ENCODE measurements around the gene ADSS1. TPM values are rescaled to one million over a fixed set of nuclear protein-coding genes. Genes with fewer than 3 reads are reported as not detected.

Gene ADSS1
- polyA plus RNA-seq, 4 donors: 12.5 to 17.0 (median 14.2) TPM

DNA sequence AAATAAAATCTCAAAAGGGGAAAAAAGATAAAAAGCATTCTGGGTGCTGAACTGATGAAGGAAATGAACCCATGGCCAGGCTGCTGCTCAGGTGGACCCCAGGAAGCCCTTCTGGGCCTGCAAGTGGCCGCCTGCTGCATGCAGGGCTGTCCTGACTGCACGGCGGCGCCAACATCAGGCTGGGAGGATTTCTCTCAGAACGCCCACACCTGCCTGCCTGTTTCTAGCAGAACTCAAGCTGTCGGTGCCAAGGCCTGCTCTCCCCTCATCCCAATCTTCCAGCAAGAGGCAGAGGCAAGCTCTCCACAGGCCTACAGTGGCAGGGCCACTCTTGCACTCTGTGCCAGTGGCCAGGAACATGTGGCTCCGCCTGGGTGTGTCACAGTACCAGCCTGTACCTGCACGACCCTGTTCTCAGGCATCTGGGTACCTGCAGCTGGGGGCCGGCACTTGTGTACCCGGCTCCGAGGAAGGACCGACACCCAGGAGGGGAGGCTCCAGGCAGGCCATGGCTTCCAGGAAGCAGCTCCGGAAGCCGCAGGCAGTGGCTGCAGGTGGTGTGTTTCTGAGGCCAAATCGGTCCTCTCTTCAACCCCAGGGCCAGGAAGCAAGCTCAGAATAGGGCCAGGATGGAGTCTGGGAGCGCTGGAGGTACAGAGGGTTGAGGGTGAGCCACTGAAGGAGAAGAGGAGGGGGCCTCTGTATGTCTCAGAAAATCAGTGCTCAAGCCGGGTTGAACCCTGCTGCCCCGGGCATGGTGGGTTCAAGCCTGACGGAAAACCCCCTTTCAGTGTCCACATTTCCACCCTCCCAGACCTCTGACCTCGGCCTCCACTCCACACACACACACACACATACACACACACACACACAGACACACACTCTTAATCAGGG is 37.2 kb upstream of the ADSS1 start:
- no peak for DNase-seq (ENCODE audit: low read depth in 4 of 4, low spot score in 3 of 4)

DNA sequence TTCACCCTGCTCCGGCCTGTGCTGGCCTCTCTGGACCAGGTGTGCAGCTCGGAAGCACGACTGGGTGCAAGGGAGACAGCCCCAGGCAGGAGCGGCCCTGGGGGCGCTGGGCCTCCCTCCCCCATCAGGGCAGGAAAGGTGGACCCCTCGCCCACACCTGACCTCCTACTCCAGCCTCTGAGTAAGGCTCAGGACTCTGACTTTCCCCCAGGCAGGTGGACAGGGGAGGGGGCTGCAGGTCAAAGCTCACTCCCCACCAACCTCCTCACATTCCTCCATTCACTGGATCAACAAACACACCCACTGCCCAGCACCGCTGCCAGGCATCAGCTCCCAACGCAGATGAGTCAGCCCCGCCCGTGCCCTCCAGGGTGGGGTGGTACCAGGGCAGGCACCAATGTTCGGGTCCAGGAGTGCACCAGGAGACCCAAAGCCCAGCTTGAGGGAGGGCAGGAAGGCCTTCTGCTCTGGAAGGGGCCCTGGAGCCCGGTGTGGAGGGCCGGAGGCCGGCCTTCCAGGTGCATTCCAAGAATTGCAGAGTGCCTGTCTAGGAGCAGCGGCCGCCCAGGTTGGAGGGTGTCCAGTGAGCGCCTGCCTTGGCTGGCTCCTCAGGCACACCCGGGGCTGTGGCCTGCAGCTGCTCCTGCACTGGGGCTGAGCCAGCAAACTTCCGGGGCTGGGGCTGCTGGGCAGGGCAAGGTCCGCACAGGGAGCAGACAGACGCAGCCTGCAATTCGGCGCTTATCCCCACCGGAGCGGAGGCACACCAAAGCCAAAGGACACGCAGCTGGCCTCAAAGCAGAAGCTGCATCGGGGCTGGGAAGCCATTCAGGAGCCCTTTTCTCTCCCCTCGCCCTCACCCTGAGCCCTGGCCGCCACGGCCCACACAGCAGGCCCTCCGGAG is 36.2 kb upstream of the ADSS1 start:
- DNase-seq (ENCODE audit: low read depth in 4 of 4, low spot score in 3 of 4): no peak

DNA sequence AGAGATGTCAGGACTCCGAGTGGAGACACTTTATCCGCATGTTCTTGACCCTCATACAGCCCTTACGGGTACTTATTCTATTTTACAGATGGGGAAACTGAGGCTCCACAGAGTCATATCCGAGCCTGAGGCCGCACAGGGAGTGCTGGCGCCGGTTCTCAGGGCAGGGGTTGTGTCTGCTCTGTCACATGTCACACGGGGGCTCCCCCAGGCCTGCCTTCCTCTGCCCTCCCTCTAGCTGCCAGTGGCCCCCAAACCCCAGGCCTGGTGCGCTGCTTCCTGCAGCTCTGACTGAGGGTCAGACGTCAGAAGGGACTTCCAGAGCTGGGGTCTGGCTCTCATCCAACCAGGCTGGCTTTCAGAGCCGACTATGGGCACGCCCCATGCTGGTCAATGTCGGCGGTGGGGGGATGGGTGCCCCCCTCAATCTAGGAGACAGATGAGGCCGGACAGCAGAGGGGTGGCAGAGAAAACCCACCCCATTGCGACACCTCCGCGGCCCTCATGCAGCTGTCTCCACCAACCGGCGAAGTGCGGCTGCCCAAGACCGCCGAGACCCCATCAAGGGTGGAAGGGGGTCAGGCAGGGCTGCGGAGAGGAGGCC is 35.4 kb upstream of the ADSS1 start:
- DNase-seq (ENCODE audit: low read depth in 4 of 4, low spot score in 3 of 4): no peak

DNA sequence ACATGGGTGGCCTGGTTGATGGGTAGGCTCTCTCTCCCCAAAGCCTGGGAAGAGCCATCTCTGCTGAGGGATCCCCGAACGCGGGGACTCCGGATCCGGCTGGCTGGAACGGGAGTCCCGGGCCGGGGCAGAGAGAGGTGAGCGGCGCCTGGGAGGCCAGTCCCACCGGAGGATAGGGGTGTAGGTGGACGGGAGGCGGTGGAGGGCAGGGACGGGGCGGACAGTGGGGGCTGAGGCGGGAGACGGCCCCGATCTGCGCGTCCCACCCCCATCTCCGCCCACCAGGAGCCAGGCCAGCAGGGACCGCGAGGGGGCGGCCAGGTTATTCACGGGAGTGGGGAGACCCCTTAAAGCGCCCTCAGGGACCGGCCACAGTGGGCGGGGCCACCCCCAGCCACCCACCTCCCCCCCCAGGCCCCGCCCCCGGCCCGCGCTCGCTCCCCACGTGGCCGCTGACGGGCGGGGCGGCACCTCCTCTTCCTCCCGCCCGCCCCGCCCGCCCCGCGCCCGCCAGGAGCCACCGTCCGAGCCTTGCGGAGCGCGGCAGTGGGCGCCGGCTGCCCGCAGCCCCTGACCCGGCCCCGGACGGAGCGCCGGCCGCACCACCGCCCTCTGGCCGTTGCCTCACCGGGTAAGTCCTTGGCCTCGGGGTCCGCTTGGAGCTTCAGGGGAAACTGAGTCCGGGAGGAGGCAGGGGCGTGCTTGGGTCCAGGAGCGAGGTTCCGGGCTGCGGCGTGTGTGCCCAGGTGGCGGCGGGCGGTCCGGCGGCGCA is 34.7 kb upstream of the ADSS1 start, which contains the start of gene INF2:
Gene INF2, plus strand, starts transcription at position 510 of the 772 bp plus-strand sequence. CDS start 11,748 bp downstream, outside the sequence.
- no peak for DNase-seq (ENCODE audit: low read depth in 4 of 4, low spot score in 3 of 4)

DNA sequence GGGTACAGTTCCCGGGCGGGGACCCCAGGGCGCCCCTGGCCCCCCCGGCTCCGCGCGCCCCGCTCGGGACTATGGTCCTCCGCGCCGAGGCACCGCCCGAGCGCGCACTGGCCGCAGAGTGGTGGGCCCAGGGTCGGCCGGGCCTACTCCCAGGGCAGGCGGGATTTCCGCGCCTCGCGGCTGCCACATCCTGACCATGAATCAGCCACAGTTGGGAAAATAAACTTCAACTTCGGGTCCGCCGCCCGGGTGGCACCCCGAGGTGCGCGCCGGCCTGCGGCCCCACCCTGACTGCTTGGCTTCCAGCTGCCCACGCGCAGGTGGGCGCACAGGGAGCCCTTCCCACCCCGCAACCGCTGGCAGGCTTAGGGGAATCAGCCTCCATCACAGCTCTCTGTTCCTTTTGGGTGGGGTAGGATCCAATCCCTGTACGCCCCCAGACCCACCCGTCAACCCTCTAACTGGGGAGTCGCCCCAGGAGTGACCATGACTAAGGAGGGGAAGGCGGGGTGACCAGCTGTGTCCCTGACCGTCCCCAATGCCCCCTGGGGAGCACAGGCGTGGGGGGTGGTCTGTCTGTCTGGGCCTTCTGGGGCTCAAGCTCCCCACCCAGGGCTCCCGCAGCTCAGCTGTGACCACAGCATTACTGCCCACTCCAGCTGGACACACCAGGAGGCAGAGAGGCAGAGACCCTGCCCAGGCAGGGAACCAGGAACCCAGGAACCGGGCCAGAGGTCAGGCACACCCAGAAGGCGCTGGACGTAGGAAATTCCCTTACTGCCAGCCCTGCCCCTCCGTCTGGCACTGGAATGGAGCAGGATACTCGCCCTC is 33.9 kb upstream of the ADSS1 start:
- DNase-seq (ENCODE audit: low read depth in 4 of 4, low spot score in 3 of 4): no peak

DNA sequence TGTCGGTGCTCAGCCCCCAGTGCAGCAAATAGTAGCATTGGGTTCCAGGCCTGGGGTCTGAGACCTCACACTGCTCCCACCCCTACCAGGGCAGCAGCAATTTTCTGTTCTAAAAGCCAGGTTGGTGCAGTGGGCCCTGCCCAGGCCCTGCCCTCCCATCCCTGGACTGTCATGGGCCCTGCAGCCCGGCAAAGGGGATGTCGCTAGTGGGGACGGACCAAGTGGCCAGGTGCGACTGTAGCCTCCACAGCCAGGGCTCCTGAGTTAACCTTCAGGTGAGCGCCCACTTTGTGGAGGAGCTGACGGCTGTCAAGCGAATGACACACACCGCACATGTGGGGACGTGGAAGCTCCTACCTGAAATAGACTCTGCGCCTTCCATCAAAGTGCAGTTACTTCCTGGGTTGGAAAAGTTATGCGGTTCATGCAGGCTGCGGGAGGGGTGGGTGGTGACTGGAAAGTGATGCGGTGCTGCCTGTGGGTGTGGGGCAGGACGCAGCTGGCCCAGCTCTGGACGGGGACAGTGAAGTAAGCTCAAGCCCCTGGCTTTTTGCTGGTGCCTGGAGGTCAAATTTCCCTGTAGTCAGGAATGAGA is 33.1 kb upstream of the ADSS1 start:
- no peak for DNase-seq (ENCODE audit: low read depth in 4 of 4, low spot score in 3 of 4)

DNA sequence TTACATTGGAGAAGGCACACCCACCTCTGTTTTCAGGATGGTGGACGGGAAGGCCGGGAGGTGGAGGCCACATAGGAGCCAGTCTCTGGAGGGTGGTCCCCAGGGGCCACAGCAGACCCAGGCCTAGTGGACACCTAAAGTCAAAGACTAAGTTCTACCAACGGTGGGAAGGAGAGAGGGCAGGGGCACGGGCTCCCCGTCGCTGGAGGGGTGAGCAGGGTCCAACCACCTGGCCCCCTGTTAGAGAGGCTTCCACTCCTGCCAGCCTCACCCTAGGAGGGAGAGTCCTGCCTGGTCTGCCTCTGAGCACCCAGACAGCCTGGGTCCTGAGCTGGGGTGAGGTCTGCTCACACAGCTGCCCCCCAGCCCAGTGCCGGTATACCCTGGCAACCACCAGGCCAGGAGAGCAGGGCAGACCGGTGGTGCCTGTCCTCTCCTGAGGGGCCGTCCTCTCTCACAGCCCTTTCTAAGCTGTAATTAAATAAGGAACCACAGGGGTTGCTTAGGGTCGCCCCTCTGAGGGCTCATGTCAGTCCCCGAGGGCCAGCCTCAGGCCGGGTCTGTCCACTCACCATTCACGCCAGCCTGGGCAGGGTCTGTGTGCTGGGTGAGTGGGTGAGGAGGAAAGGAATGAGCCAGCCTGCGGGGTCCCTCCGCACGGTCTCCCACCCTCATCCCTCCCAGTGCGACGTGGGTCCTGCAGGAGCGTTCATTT is 32.3 kb upstream of the ADSS1 start:
- no peak for DNase-seq (ENCODE audit: low read depth in 4 of 4, low spot score in 3 of 4)

DNA sequence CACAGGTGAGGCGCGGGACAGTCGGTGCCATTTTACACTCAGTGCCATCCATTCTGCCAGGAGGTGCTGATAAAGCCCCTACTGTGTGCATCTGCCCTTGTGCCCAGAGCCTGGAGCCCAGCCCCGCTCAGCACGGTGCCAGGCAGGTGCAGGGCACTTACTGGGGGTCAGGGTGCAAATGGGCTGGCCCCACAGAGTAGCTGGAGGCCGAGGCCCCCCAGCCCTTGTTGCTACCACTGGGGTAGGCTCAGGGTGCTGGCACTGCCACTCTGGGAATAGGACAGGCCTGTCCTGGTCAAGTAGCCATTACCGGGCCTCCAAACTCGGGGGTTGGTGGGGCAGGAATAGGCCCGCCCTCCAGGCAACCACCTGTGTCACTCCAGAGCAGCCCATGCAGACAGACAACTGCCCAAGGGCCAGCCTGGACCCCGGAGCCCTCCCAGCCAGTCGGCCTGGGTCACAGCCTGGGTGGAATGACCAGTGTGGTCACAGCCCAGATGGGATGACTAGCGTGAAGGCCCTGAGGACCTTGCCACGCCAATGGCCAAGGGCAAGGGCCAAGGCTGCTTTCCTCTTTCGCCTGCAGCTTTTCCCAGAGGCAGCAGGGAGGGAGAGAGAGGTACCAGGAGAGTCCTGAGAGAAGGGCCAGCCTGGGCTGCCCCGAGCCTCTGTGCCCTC is 31.6 kb upstream of the ADSS1 start:
- no peak for DNase-seq (ENCODE audit: low read depth in 4 of 4, low spot score in 3 of 4)

DNA sequence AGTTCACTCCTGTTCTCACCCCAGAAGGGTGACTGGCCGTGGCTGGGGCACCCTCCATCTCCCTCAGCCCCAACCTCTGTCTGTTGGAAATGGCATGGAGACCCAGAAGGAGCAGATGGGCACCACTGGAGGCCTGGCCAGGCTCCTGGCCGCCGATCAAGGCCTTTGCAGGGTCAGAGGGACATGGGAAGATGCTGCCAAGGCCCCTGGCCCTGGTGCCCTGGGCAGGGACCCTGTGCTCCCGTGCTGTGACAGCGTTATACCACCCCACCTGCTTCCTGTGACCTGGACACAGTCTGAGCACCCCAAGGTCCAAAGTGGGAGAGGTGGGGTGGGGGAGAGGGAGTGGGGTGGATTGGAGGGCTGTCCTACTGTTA is 31.1 kb upstream of the ADSS1 start:
- no peak for DNase-seq (ENCODE audit: low read depth in 4 of 4, low spot score in 3 of 4)

DNA sequence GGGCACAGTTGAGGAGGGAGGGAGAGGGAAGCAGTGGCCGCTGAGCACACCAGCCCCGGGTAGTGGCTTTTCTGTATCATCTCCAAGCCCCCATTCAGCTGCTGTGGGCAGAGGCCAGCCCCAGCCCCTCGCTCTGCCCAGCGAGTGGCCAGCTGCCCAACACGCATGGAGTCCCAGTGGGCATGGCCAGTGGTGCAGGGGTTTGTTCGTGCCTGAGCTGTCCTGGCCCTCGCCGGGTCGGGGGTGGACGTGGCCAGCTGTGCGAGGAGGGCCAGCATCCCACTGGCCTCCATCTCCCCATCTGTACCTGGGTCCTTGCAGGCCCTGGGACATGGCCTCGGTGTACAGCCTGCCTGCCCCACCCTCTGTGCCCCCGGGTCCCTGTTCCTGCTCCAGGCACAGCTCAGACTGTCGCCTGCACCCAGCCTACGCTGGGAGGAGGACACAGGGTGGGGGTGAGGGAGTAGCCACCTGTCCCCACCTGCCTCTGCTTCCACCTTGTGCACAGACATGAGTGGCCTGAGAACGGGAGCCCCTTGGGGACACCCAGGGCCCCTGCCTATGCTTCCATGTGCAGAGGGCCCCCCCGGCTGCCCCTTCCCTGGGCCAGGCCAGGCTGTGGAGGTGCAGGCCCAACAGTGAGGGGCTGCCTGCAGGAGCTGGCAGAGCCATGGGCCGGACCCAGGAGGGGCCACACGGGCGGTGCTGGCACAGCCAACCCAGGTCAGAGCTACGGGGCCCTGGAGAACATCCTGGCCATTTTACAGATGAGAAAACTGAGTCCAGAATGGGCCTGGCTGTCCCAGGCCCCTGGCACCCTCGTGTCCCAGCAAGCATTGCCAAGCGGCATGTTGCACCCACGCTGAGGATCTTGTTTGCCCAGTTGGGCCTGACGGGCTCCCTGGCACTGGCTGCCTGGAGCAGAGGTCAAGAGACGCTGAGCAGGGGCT is 30.3 kb upstream of the ADSS1 start:
- no peak for DNase-seq (ENCODE audit: low read depth in 4 of 4, low spot score in 3 of 4)

DNA sequence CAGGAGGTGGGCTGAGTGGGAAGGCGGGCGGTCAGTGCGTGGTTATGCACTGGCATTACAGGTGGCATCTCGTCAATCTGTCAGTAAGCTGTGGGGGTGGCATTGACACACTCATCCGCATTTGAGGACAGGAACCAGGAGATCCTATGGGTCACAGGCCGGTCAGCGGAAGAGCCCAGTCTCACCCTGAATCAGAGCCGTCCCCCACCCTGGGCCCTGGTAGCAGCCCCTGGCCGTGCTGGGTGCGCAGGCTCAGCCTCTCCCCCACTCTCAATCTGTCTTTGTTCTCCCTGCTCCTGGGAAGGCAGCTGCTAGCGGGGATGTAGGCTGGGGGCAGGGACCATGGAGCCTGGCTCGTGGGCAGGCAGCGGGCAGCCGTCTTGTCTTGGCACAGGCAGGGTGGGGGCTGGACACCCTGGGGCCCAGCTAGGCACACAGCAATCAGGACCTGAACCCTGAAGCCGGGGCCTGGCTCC is 29.5 kb upstream of the ADSS1 start:
- no peak for DNase-seq (ENCODE audit: low read depth in 4 of 4, low spot score in 3 of 4)

DNA sequence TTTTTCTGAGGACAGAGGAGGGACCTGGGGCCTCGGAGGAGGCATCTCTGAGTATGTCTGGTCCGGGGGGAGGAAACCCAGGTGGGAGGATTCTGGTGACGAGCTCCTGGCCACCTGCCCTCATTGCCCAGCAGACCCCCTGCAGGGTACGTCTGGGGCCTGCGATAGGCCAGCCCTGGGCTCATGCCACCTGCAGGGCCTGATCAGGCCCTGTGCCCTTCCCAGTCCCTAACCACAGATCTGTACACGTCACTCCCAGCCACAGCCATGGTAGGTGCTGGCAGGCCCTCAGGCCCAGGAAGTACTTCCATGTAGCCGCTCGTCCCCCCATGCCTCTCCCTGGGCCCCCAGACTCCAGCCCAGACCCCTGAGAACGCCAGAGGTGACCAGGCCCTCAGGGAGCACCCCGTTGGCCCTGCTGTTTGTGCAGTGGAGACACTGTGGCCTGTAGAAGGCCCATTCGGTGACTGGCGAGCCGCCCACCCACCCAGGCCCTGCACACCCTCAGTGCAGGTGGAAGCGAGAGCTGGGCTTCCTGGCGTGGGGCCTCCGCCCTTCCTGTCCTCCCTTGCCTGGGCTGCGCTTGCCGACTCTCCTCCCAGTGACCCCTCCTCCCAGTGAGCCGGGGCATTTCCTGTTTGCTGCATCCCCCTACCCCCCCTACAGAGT is 28.9 kb upstream of the ADSS1 start:
- no peak for DNase-seq (ENCODE audit: low read depth in 4 of 4, low spot score in 3 of 4)

DNA sequence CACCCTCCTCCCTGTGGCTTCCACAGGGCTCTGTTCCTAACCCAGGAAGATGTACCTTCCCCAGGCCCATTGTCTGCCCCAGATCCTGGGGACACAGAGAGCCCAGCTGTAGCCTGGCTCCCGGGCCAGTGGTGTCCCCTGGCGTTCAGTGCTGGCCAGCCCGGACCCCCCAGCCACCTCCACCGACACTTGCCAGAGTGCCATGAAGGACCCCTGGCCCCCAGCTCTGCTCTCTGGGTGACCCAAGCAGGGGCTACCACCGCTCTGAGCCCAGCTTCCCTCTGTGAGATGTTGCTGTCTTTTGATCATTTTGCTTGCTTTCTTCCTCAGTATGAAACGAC is 28.4 kb upstream of the ADSS1 start:
- no peak for DNase-seq (ENCODE audit: low read depth in 4 of 4, low spot score in 3 of 4)

DNA sequence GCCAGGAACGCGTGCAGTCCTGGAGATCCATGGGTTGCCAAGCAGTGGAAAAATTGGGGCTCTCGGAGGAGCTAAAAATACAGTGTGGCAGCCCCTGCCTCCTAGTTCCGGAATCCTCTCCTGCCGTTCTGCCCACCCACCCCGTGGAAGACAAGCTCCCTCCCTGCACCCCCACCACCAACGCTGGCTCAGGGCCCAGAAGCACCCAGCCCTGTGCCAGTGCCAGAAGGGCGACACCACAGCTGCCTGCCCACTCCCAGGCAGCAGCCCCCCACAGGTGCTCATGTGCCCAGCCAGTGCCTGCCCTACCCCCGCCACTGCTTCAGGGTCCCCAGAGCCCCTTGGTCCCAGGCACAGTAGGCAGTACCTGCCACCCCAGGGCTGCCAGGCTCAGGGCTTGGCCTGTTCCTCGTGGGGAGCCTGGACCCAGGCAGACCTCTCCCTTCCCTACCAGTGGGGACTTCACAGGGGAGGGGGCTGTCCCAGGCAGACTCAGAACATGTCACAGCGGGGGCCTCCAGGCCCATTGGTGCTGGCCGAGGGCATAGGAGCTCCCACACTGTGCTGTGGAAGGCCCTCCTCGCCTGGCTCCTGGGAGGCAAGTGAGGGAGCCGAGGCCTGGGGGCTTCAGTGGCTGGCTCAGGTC is 27.2 kb upstream of the ADSS1 start:
- no peak for DNase-seq (ENCODE audit: low read depth in 4 of 4, low spot score in 3 of 4)

DNA sequence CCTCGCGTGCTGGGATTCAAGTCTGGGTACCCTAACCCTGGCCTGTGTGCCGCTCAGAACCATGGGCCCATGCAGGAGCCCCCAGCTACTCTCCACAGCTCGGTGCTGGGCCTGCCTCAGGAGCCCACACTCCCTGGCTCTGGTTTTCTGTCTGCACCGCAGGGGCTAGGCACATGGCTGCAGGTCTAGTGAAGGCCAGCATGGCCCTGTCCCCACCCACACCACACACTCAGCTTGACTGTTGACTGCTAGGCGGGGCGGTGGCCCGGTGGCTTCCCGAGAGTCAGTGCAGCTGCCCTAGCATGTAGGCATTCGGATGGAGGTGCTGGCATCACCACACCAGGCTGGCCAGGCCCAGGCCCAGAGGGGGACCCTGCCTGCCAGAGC is 26.7 kb upstream of the ADSS1 start:
- DNase-seq (ENCODE audit: low read depth in 4 of 4, low spot score in 3 of 4): no peak

Measured in left renal pelvis (tissue), 4 donors.